ENCODE data around the gene CRYAA.
"Not testable (repeated sequence)": the region's sequence is repeated elsewhere in the genome, so short reads cannot be mapped to it uniquely, and the experiment has no call there.

Gene CRYAA

GRCh38 chr21:43168708-43169107 is at the start of gene CRYAA:
CRYAA (plus strand) TSS chr21:43169008; CDS start chr21:43169100, 92 bp downstream.
- not testable (repeated sequence) for DNase-seq (ENCODE audit: low read depth in 2 of 2, low spot score in 1 of 2)

DNA sequence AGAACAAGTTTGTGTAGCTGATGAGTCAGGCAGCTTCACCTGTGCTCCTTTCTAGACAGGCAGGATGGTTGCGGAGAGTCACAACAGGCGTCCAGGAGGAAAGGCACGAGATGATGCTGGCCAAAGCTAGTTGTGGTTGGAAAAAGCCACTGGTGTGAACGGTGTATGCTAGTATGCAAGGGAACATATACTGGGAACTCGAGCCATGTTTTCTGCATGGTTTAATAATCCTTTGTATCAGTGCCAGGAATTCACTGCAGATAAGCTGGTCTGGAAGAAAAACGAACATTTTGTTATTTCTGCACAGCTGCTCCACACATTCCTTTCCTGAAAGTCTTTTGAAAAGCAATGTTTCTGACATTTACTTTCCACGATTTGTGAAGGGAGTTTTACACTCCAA is 38.7 kb upstream of the CRYAA start:
- not testable (repeated sequence) for DNase-seq (ENCODE audit: low read depth in 2 of 2, low spot score in 1 of 2)

GRCh38 chr21:43134520-43134919 is 34.3 kb upstream of the CRYAA start:
- not testable (repeated sequence) for DNase-seq (ENCODE audit: low read depth in 2 of 2, low spot score in 1 of 2)

GRCh38 chr21:43138944-43139343 is 29.9 kb upstream of the CRYAA start:
- not testable (repeated sequence) for DNase-seq (ENCODE audit: low read depth in 2 of 2, low spot score in 1 of 2)

- not testable (repeated sequence) for DNase-seq (ENCODE audit: low read depth in 2 of 2, low spot score in 1 of 2)
Measured at GRCh38 chr21:43141407-43141806, 27.4 kb upstream of the CRYAA start.

- DNase-seq (ENCODE audit: low read depth in 2 of 2, low spot score in 1 of 2) = not testable (repeated sequence)
Measured at GRCh38 chr21:43146637-43147036, 22.2 kb upstream of the CRYAA start.

DNA sequence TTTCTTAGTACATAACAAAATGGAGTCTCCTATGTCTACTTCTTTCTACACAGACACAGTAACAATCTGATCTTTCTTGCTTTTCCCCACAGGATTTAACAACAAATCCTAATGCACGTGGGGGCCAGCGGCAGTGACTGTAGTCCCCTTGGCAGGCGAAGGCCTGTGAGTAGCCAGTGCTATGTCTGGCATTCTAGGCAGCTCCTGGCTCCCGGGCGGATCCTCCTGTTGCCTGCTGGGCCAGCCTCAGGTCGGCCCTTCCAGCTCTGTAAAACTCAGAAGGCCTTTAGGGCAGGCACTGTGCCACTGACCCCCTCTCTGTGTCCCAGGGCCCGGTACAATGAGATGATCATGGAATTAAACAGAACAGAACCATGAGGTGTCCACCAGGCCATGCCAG is 20.8 kb upstream of the CRYAA start:
- DNase-seq (ENCODE audit: low read depth in 2 of 2, low spot score in 1 of 2) = not testable (repeated sequence)

DNA sequence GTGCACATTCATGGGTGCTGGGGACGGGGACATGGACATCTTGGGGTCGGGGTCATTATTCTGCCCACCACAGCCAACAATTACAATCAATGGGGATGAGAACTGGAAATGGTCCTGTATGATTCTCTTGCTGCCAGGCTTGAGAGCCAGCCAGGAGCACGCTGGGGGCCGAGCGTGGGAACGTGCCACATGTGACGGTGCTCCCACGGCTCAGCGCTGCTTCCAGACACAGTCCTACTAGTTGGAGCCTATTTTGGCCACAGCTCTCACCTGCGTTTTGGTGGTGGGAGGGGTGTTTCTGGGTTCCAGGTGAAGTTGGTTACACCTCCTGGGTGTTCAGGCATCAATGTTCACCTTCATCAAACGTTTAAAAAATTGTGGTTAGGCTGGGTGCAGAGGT is 19.5 kb upstream of the CRYAA start:
- not testable (repeated sequence) for DNase-seq (ENCODE audit: low read depth in 2 of 2, low spot score in 1 of 2)

- DNase-seq (ENCODE audit: low read depth in 2 of 2, low spot score in 1 of 2) = not testable (repeated sequence)
Measured at GRCh38 chr21:43153601-43154000, 15.2 kb upstream of the CRYAA start.

DNA sequence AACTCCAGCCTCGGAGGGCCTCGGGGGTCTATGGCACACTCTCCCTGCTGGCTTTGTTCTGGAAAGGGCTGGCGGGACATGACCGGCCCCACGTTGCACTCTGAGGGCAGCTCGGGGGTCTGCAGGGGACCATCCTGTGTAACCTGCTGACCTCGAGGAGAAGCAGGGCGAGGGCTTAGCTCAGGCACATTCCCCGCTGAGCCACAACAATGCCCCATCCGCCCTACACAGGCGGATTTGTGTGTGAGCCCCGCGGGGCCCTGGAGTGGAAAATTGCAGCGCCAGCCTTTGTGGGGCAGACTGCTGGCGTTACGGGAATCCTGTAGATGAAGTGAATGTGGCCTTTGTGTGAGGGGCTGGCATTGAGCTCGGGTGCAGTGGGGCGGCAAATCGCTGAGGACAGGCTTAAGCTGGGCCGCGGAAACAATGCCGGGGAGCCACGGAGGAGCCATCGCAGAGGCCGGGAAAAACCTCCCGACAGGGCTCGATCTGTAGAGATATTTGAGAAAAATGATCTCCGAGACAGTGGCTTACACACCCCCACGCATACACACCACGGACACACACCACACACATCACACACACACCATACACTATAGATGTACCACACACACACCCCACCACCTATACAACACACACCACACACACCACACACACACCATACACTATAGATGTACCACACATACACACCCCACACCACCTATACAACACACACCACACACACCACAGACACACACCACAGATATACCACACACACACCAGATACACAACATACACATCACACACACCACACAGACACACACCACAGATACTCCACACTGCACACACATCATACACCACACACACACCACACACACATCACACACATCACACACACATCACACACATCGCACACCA is 9.3 kb upstream of the CRYAA start:
- not testable (repeated sequence) for DNase-seq (ENCODE audit: low read depth in 2 of 2, low spot score in 1 of 2)

GRCh38 chr21:43161826-43162707 is 6.7 kb upstream of the CRYAA start:
- not testable (repeated sequence) for DNase-seq (ENCODE audit: low read depth in 2 of 2, low spot score in 1 of 2)

DNA sequence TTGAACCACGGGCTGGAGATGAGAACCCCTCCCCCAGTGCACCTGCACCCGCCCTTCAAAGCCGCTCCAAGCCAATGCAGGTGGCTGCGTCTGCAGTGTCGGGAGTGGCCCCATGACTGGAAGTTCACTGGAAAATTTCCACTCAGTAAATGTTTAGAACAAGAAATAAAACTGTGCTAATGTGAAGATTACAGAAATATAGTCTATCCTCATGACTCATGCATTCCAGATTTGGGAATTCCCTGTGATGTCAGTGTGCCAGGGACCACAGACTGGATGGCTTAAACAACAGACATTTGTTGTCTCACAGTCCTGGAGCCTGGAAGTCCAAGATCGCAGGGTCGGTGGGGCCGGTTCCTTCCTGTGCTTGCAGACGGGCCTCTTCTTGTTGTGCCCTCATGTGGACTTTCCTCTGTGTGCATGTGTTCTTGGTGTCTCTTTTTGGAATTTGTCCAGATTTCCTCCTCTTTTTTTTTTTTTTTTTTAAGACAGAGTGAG is 6.1 kb upstream of the CRYAA start:
- DNase-seq (ENCODE audit: low read depth in 2 of 2, low spot score in 1 of 2) = not testable (repeated sequence)

DNA sequence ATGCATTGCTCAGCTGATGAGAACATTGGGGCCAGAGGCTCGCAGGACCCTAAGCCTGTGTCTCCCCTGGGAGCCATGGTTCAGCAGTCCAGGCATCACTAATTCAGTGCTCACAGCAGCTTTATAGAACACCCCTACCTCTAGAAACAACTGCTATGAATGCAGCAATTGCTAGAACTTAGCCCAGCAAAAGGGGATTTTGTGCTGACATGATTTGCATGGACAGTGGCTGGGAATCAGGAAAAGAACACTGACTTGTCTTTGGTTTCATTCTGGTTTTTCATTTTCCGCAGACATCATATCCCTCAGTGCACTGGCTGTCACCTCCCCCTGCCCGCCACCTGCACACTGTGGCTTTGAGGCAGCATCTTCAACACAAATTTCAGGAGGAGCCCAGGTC is 4.0 kb upstream of the CRYAA start:
- DNase-seq (ENCODE audit: low read depth in 2 of 2, low spot score in 1 of 2) = not testable (repeated sequence)

- DNase-seq (ENCODE audit: low read depth in 2 of 2, low spot score in 1 of 2) = not testable (repeated sequence)
Measured at GRCh38 chr21:43165734-43166133, 3.1 kb upstream of the CRYAA start.

GRCh38 chr21:43169230-43169886 is 550 bp downstream of the CRYAA start:
- DNase-seq (ENCODE audit: low read depth in 2 of 2, low spot score in 1 of 2) = not testable (repeated sequence)

- not testable (repeated sequence) for DNase-seq (ENCODE audit: low read depth in 2 of 2, low spot score in 1 of 2)
Measured at GRCh38 chr21:43169891-43170290, 1.1 kb downstream of the CRYAA start.

DNA sequence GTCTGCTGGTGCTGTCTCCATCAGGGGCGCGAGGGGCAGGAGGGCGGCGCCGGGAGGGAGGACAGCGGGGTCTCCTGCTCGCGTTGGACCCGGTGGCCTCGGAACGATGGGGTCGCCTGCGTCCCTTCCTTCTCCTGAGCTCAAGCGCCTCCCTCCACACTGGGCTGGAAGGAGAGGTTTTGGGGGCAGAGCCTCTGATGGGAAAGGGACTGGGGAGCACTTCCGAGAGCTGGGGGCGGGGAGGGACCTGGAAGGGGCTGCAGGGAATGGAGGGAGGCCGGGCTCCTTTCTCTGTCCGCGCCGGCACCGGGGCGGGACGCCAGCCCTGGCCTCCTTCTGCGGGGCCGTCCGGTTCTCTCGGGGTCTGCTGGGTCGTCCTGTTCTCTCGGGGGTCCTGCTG is 4.0 kb downstream of the CRYAA start:
- DNase-seq (ENCODE audit: low read depth in 2 of 2, low spot score in 1 of 2) = not testable (repeated sequence)

DNA sequence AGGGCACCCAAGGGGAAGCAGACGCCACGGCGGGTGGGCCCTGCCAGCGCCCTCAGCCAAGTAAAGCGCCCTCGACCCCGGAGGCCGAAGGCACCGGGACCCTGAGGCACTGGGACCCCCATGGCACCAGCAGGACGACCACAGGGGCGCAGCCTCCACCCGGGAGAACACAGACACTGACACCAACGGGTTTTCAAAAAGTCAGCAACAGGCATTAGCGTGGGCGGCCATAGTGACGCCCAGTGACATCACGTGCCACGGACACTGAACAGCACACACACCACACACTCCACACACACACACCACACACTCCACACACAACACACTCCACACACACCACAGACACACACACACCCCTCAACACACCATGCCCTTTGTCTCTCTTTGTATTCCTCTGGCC is 4.6 kb downstream of the CRYAA start:
- DNase-seq (ENCODE audit: low read depth in 2 of 2, low spot score in 1 of 2) = not testable (repeated sequence)

GRCh38 chr21:43173930-43174329 is 5.1 kb downstream of the CRYAA start:
- not testable (repeated sequence) for DNase-seq (ENCODE audit: low read depth in 2 of 2, low spot score in 1 of 2)

DNA sequence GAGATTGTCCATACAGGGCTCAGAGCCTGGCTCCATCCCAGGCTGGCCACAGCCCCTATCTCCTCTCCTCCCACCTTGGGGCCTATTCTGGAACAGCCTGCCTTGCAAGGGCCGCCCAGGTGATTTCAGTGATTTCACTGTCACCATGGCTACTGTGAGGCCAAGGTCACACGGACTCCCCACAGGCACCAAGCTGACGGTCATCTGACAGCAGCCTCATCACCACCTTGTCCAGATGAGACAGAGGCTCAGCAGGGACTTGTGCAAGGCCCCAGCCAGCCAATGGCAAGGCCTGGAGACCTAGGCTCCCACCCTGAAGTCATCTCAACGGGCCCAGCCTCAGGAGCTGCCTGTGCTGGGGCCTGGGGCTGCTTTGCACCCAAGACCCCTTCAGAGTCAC is 6.2 kb downstream of the CRYAA start:
- not testable (repeated sequence) for DNase-seq (ENCODE audit: low read depth in 2 of 2, low spot score in 1 of 2)

GRCh38 chr21:43176621-43177020 is 7.8 kb downstream of the CRYAA start:
- not testable (repeated sequence) for DNase-seq (ENCODE audit: low read depth in 2 of 2, low spot score in 1 of 2)

Measured in stimulated activated CD8-positive, alpha-beta memory T cell treated with anti-CD3 and anti-CD28 coated beads, Interleukin-4, amount 100 ng/mL, for 4 hours (primary cell).